Endothelial cell of umbilical vein (primary cell): ENCODE results near the gene ADGRF3. TPM values are rescaled to one million over a fixed set of nuclear protein-coding genes. Genes with fewer than 3 reads are reported as not detected.

ENCODE experiments used
- BruUV-seq: library from RNA; stranded (reverse); fragments of 400-500 nt; replicated peaks from 2 replicates; lab custom pipeline; 2021; lab: Mats Ljungman, UMichigan
- CTCF ChIA-PET: fragments of 300-600, 350-600 bp; sonication (Branson Sonifier 250); formaldehyde crosslinking; loops from one replicate; lab custom pipeline; 2021; ENCODE audit warnings: antibody characterized with exemption, inconsistent platforms; lab: Charles Lee
- POLR2A ChIA-PET: fragments of 300-600, 350-600 bp; sonication (Branson Sonifier 250); formaldehyde crosslinking; loops from one replicate; lab custom pipeline; 2021; ENCODE audit warnings: antibody characterized with exemption, inconsistent platforms; lab: Charles Lee
- DNase-seq: peaks from one replicate; pipeline ENCODE4 v3.0.0-alpha.2; 2011; ENCODE audit warnings: low read depth, low spot score
- FAIRE-seq: peaks from 2 replicates; lab custom pipeline; 2011; peaks lifted over from hg19 to GRCh38; lab: Jason Lieb, UNC
- H2AFZ ChIP-seq: 2 replicates; pipeline ENCODE4 v1.6.0; 2012; ENCODE audit warnings: low read depth, low read length, control low read depth, inconsistent platforms
- H3K27ac ChIP-seq: 2 replicates; pipeline ENCODE4 v1.5.1; 2011; ENCODE audit warnings: low read depth, mild to moderate bottlenecking, control low read depth, low read length, moderate library complexity; ENCODE audit not compliant: insufficient read depth
- H3K27me3 ChIP-seq, 2 experiments: 2 replicates each; pipeline versions ENCODE4 v1.6.0 to v1.6.1; 2011; ENCODE audit warnings: low read length in 2 of 2, mixed read lengths in 1 of 2; ENCODE audit not compliant: control insufficient read depth in 2 of 2, insufficient read depth in 2 of 2
- H3K36me3 ChIP-seq, 2 experiments: 2 replicates in 1 of 2; 3 replicates in 1 of 2; pipeline ENCODE4 v1.5.1; 2011; ENCODE audit warnings: low read length in 2 of 2, mild to moderate bottlenecking in 1 of 2, moderate library complexity in 1 of 2; ENCODE audit not compliant: control insufficient read depth in 2 of 2, insufficient read depth in 2 of 2; ENCODE audit errors: extremely low read depth in 1 of 2
- H3K4me1 ChIP-seq: 3 replicates; pipeline ENCODE4 v1.5.1; 2011; ENCODE audit warnings: mild to moderate bottlenecking, low read length; ENCODE audit not compliant: control insufficient read depth, insufficient read depth; ENCODE audit errors: extremely low read depth
- H3K4me2 ChIP-seq: 2 replicates; pipeline ENCODE4 v1.6.1; 2011; ENCODE audit warnings: low read length, control low read depth, mixed read lengths; ENCODE audit not compliant: insufficient read depth
- H3K4me3 ChIP-seq, 3 experiments: fragments of 200-600 bp in 1 of 3; sonication (generic), shearing (Covaris generic) in 1 of 3; replicated peaks in 1 of 3; 2 replicates each; pipeline ENCODE4 v1.5.1; 2011 to 2016; ENCODE audit warnings: control low read depth in 3 of 3, low read length in 3 of 3, mild to moderate bottlenecking in 2 of 3, inconsistent platforms in 1 of 3, low read depth in 1 of 3, moderate library complexity in 1 of 3; ENCODE audit not compliant: insufficient read depth in 1 of 3
- H3K79me2 ChIP-seq: 2 replicates; pipeline ENCODE4 v1.6.0; 2012; ENCODE audit warnings: low read length, inconsistent platforms; ENCODE audit not compliant: control insufficient read depth, insufficient read depth
- H3K9ac ChIP-seq: replicated peaks from 2 replicates; pipeline ENCODE3; 2011; ENCODE audit warnings: low read length, control low read depth; ENCODE audit not compliant: insufficient read depth; ENCODE audit errors: extremely low read depth
- H3K9me1 ChIP-seq: replicated peaks from 3 replicates; pipeline ENCODE4 v1.6.0; 2011; ENCODE audit warnings: mild to moderate bottlenecking, low read length; ENCODE audit not compliant: control insufficient read depth, insufficient read depth; ENCODE audit errors: extremely low read depth
- H3K9me3 ChIP-seq: replicated peaks from 2 replicates; pipeline ENCODE4 v1.5.1; 2012; ENCODE audit warnings: low read length, inconsistent platforms; ENCODE audit not compliant: control insufficient read depth, insufficient read depth
- H4K20me1 ChIP-seq: replicated peaks from 2 replicates; pipeline ENCODE3; 2011; ENCODE audit warnings: mild to moderate bottlenecking, low read length; ENCODE audit not compliant: control insufficient read depth, insufficient read depth; ENCODE audit errors: extremely low read depth
- CTCF ChIP-seq, 2 donors: IDR thresholded peaks; 1 replicate in 1 of 2; 2 replicates in 1 of 2; pipeline ENCODE4 v1.5.1; 2011; ENCODE audit warnings: low read length in 2 of 2, mild to moderate bottlenecking in 2 of 2, moderate library complexity in 2 of 2, control low read depth in 1 of 2, inconsistent platforms in 1 of 2, low read depth in 1 of 2; ENCODE audit not compliant: insufficient read depth in 1 of 2; ENCODE audit errors: extremely low read depth in 1 of 2
- EZH2 ChIP-seq: IDR thresholded peaks from 2 replicates; pipeline ENCODE4 v1.6.1; 2012; ENCODE audit warnings: borderline replicate concordance, low read depth, mild to moderate bottlenecking, moderate library complexity, low read length, inconsistent platforms; ENCODE audit not compliant: severe bottlenecking
- FOS ChIP-seq: IDR thresholded peaks from 2 replicates; pipeline ENCODE4 v1.6.1; 2011; ENCODE audit warnings: mild to moderate bottlenecking, low read length, moderate library complexity, borderline replicate concordance; ENCODE audit not compliant: insufficient read depth
- GATA2 ChIP-seq: IDR thresholded peaks from 2 replicates; pipeline ENCODE4 v1.7.0; 2011; ENCODE audit warnings: low read depth, mild to moderate bottlenecking, moderate library complexity, mixed read lengths, low read length; ENCODE audit not compliant: insufficient read length, insufficient read depth
- JUN ChIP-seq: IDR thresholded peaks from 2 replicates; pipeline ENCODE4 v1.6.1; 2011; ENCODE audit warnings: borderline replicate concordance, low read depth; ENCODE audit not compliant: insufficient read length, insufficient read depth
- MAX ChIP-seq: IDR thresholded peaks from 2 replicates; pipeline ENCODE4 v1.6.1; 2011; ENCODE audit not compliant: insufficient read depth, insufficient read length
- MYC ChIP-seq: IDR thresholded peaks from one replicate; pipeline ENCODE4 v1.6.1; 2011; ENCODE audit warnings: mild to moderate bottlenecking, low read depth, low read length
- POLR2A ChIP-seq: IDR thresholded peaks from 2 replicates; pipeline ENCODE4 v1.6.1; 2012; ENCODE audit warnings: low read depth, mild to moderate bottlenecking, control low read depth, low read length
- POLR2AphosphoS5 ChIP-seq: IDR thresholded peaks from 2 replicates; pipeline ENCODE4 v1.6.1; 2012; ENCODE audit warnings: low read depth, mild to moderate bottlenecking, control low read depth, low read length, moderate library complexity; ENCODE audit not compliant: insufficient read depth
- dilution Hi-C: fragments of 300-500 bp; cut with MboI; formaldehyde crosslinking; loops from one replicate; pipeline ENCODE4 v1.15.0; 2019; ENCODE audit warnings: low sequenced_read_pairs; ENCODE audit not compliant: extremely low pct_ligation_motif_present
- intact Hi-C: fragments of 100-400 bp; cut with micrococcal nuclease; formaldehyde crosslinking; loops from one replicate; pipeline ENCODE4 v1.10.0; 2022
- polyA plus RNA-seq, 4 experiments: library from polyadenylated mRNA; depleted of rRNA in 3 of 4; stranded (reverse) in 3 of 4; unstranded in 1 of 4; fragments of >200 nt; gene quantifications; 2 replicates each; pipeline versions ENCODE4 v1.2.1 to v1.2.3, GENCODE V29; 2011 to 2012; ENCODE audit warnings: missing spikeins in 1 of 4
- total RNA-seq: library from RNA; stranded (reverse); gene quantifications from 2 replicates; pipeline ENCODE4 v1.2.3, GENCODE V29; 2021

ADGRF3 gene
- total and polyA plus RNA-seq, 2 donors (not counting 3 experiments of a cell fraction or from before 2014, with no cell fraction given), result 0.21 to 0.73 TPM

GRCh38 chr2:26318950-26319349 lies 27.6 kb downstream of the ADGRF3 start:
- intact Hi-C loops, result no loop called here
- dilution Hi-C loops, result no loop called here
- no peaks in the 10 kb centered on the region for H3K9me3 ChIP-seq
- no peak overlapping the region for H3K27ac ChIP-seq
- no peak for DNase-seq
- no peaks in the 10 kb centered on the region for H3K79me2 ChIP-seq
- no peak overlapping the region for H3K4me2 ChIP-seq
- FAIRE-seq, result no peak
- H3K4me1 ChIP-seq, result no peaks in the 10 kb centered on the region
- no peak overlapping the region for H2AFZ ChIP-seq
- H3K9ac ChIP-seq, result no peak overlapping the region
- no peaks in the 10 kb centered on the region for H3K36me3 ChIP-seq
- H4K20me1 ChIP-seq, result no peaks in the 10 kb centered on the region
- BruUV-seq, result no TSS peak
- H3K4me3 ChIP-seq, result no peak overlapping the region
- no peaks in the 10 kb centered on the region for H3K9me1 ChIP-seq
- ChIA-PET CTCF (interaction anchor here (1.6 kb wide), 2 partner anchors 10 to 150 kb away, joined by 3 to 6 read pairs; no protein-coding TSS in a partner anchor), POLR2A (no interaction called here)
- TF ChIP-seq GATA2 (no peak), POLR2AphosphoS5 (no peak), MYC (no peak), CTCF (IDR thresholded peaks at IDR 0.05; ENCODE audit: extremely low read depth in 1 of 2, insufficient read depth in 1 of 2, low read depth in 1 of 2, low read length in 2 of 2) (no peak), JUN (no peak), EZH2 (no peak), POLR2A (no peak), FOS (no peak), MAX (no peak)
- peaks cover 0 to 7% of the 10 kb centered on the region in 2 experiments for H3K27me3 ChIP-seq
